ENCODE results near the gene PAGE1. TPM values are rescaled to one million over a fixed set of nuclear protein-coding genes. Genes with fewer than 3 reads are reported as not detected.

PAGE1 gene
- total and polyA plus RNA-seq, 3 donors from 2014 or later = 11.9 to 28.5 (median 17.4) TPM

DNA sequence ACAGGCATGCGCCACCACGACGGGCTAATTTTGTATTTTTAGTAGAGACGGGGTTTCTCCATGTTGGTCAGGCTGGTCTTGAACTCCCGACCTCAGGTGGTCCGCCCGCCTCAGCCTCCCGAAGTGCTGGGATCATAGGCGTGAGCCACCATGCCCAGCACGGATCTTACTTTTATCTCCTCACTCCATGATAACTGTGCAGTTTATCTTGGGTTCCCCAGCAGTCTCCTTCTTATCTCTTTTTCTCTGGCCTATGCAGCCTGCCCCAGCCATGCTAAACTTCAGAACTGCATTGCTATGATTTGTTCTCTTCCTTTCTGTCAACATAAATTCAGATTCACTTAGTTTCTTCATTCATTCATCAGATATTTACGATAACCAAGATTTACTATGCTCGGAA lies 22.4 kb downstream of the PAGE1 start:
- Histone ChIP-seq H3K9me3 (no peaks in the 10 kb centered on the region), H3K4me3 (no peak overlapping the region), H3K27ac (no peak overlapping the region), H3K4me1 (no peaks in the 10 kb centered on the region), H3K27me3 (no peaks in the 10 kb centered on the region), H3K36me3 (ENCODE audit: low read depth, missing control alignments) (no peaks in the 10 kb centered on the region)
- DNase-seq = no peak
- TF ChIP-seq, protein P1, sequence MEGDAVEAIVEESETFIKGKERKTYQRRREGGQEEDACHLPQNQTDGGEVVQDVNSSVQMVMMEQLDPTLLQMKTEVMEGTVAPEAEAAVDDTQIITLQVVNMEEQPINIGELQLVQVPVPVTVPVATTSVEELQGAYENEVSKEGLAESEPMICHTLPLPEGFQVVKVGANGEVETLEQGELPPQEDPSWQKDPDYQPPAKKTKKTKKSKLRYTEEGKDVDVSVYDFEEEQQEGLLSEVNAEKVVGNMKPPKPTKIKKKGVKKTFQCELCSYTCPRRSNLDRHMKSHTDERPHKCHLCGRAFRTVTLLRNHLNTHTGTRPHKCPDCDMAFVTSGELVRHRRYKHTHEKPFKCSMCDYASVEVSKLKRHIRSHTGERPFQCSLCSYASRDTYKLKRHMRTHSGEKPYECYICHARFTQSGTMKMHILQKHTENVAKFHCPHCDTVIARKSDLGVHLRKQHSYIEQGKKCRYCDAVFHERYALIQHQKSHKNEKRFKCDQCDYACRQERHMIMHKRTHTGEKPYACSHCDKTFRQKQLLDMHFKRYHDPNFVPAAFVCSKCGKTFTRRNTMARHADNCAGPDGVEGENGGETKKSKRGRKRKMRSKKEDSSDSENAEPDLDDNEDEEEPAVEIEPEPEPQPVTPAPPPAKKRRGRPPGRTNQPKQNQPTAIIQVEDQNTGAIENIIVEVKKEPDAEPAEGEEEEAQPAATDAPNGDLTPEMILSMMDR (IDR thresholded peaks at IDR 0.05) = no peak
- TF ChIP-seq POLR2A (IDR thresholded peaks at IDR 0.05) = no peak
- WGBS, 2 donors = 70 to 76% methylated on average over 8 to 12 of the region's 12 CpGs
- intact Hi-C loops (cut with DNase I; ENCODE audit: low total_unique reads) = no loop called here

DNA sequence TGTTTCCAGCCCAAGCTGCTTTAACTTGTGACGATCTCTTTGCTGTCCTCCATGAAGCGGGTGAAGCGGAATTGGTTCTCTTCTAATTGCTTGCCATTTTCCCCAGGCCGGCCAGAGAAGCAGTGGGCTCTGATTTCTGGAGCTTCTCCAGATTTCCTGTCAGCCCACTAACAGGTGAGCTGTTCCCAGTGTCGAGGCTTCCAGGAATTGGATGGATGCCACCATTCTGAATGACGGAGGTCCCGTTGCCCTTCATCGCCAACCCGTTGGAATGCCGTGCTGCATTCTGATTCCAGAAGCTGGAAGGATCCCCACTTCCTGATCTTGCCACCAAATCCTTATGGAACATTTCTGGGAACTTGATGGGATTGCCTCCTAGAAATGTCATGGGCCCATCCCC lies 31.0 kb downstream of the PAGE1 start:
- no peak for DNase-seq
- 86 to 89% methylated on average over 4 to 10 of the region's 10 CpGs for WGBS, 2 donors
- no peak for TF ChIP-seq POLR2A (IDR thresholded peaks at IDR 0.05)
- TF ChIP-seq, protein P1 (IDR thresholded peaks at IDR 0.05) = no peak
- Histone ChIP-seq H3K36me3 (ENCODE audit: low read depth, missing control alignments) (no peaks in the 10 kb centered on the region), H3K27ac (no peak overlapping the region), H3K4me3 (no peak overlapping the region), H3K4me1 (no peaks in the 10 kb centered on the region), H3K9me3 (no peaks in the 10 kb centered on the region), H3K27me3 (no peaks in the 10 kb centered on the region)
- intact Hi-C loops (cut with DNase I; ENCODE audit: low total_unique reads) = no loop called here

DNA sequence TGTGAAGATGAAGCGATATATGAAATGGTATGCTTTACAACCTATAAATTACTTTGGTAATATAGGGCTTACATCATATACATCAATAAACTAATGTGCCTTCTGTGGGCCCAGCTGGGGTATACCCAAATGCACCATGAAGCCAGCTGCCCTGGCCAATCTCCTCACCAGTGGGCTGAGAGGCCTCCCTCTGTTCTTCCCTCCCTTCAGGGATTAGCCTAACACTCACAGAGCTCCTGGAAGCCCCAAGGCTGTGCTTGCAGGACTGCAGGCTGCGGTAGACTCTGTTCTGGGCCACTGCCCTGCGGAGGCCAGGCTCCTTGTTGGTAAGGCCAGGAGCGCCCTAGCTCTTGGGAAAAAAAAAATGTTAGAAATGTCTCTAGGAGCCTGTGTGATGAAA lies 33.9 kb downstream of the PAGE1 start:
- intact Hi-C loops (cut with DNase I; ENCODE audit: low total_unique reads) = no loop called here
- no peaks in the 10 kb centered on the region for H3K36me3 ChIP-seq (ENCODE audit: low read depth, missing control alignments)
- no peak for TF ChIP-seq POLR2A (IDR thresholded peaks at IDR 0.05)
- TF ChIP-seq, protein P1 (IDR thresholded peaks at IDR 0.05) = no peak
- no peak overlapping the region for H3K27ac ChIP-seq
- no peak for DNase-seq
- no peaks in the 10 kb centered on the region for H3K4me1 ChIP-seq
- H3K27me3 ChIP-seq = no peaks in the 10 kb centered on the region
- no peak overlapping the region for H3K4me3 ChIP-seq
- no peaks in the 10 kb centered on the region for H3K9me3 ChIP-seq
- WGBS, 2 donors = 90 to 100% methylated on average over 2 to 4 of the region's 4 CpGs

DNA sequence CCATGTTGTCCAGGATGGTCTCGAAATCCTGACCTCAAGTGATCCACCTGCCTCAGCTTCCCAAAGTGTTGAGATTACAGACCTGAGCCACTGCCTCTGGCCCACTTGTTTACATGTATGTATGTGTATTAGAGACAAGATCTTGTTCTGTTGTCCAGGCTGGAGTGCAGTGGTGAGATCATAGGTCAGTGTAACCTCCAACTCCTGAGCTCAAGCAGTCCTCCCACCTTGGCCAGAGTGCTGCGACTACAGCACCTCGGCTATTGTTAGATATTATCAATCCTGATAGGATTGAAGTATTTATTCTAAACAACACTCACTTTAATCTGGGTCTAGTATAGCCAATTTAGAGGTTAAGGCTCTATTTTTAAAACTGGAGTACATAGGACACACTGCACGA lies 36.0 kb downstream of the PAGE1 start:
- Histone ChIP-seq H3K27ac (no peak overlapping the region), H3K9me3 (no peaks in the 10 kb centered on the region), H3K36me3 (ENCODE audit: low read depth, missing control alignments) (no peaks in the 10 kb centered on the region), H3K27me3 (no peaks in the 10 kb centered on the region), H3K4me3 (no peak overlapping the region), H3K4me1 (no peaks in the 10 kb centered on the region)
- intact Hi-C loops (cut with DNase I; ENCODE audit: low total_unique reads) = no loop called here
- WGBS, 2 donors = 51 to 57% methylated on average over 3 to 4 of the region's 4 CpGs
- no peak for DNase-seq
- TF ChIP-seq, protein P1 (IDR thresholded peaks at IDR 0.05) = no peak

DNA sequence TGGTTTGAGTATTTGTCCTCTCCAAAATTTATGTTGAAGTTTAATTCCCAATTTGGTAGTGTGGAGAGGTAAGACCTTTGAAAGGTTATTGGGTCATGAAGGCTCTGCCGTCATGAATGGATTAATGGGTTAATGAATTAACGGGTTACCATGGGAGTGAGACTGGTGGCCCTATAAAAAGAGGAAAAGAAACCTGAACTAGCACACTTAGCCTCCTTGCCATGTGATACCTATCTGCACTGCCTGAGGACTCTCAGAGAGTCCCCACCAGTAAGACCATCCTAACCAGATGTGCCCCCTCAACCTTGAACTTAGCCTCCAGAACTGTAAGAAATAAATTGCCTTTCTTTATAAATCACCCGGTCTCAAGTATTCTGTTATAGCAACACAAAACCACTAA lies 39.3 kb downstream of the PAGE1 start:
- WGBS, 2 donors = 65 to 79% methylated on average over 3 of the region's 3 CpGs
- intact Hi-C loops (cut with DNase I; ENCODE audit: low total_unique reads) = no loop called here
- H3K4me3 ChIP-seq = no peak overlapping the region
- H3K27me3 ChIP-seq = no peaks in the 10 kb centered on the region
- DNase-seq = no peak
- H3K9me3 ChIP-seq = no peaks in the 10 kb centered on the region
- TF ChIP-seq, protein P1 (IDR thresholded peaks at IDR 0.05) = no peak
- TF ChIP-seq POLR2A (IDR thresholded peaks at IDR 0.05) = no peak
- H3K4me1 ChIP-seq = no peaks in the 10 kb centered on the region
- no peaks in the 10 kb centered on the region for H3K36me3 ChIP-seq (ENCODE audit: low read depth, missing control alignments)
- H3K27ac ChIP-seq = no peak overlapping the region

Measured in testis (tissue), 3 donors.